GM12891 (cell line): ENCODE data around the gene MRPL1.

ENCODE experiments used
- POLR2A ChIP-seq: IDR thresholded peaks from 2 replicates; pipeline ENCODE4 v1.6.1; 2011; ENCODE audit warnings: low read depth, low read length, control low read depth
- POLR2AphosphoS5 ChIP-seq: IDR thresholded peaks from 2 replicates; pipeline ENCODE4 v1.6.1; 2011; ENCODE audit warnings: low read depth, low read length, control low read depth
- SPI1 ChIP-seq: IDR thresholded peaks from 2 replicates; pipeline ENCODE4 v1.6.1; 2011; ENCODE audit warnings: low read depth, low read length, control low read depth
- TAF1 ChIP-seq: IDR thresholded peaks from 2 replicates; pipeline ENCODE4 v1.6.1; 2011; ENCODE audit warnings: low read depth, low read length, control low read depth

GRCh38 chr4:77913348-77913747 is 50.7 kb downstream of the MRPL1 start:
- TF ChIP-seq POLR2AphosphoS5 (no peak), POLR2A (no peak), SPI1 (no peak), TAF1 (no peak)
